Heart left ventricle (tissue), 13 donors: ENCODE data around the gene DCT.

Experiments
- CTCF ChIP-seq, 12 donors: fragments of 200-600 bp; sonication (generic) in 4 of 12; IDR thresholded peaks; one replicate each; pipeline versions ENCODE4 v1.5.0 to v1.8.0; 2018 to 2022; ENCODE audit warnings: antibody characterized with exemption in 12 of 12, mild to moderate bottlenecking in 5 of 12
- POLR2A ChIP-seq, 2 donors: fragments of 450-650 bp; IDR thresholded peaks; one replicate each; pipeline ENCODE4 v1.6.1; 2017; ENCODE audit warnings: antibody characterized with exemption in 2 of 2, mild to moderate bottlenecking in 2 of 2, moderate library complexity in 2 of 2
- donor health status: ischemic (EF 13 %, LVEDD 7.1; RV severe dilation, severe dysfunction).
- donor health status: DM: no; HTN: yes; CAD: no.
- donor health status: DM: no; HTN: no; CAD: no.
- donor health status: ischemic (EF 25% LVEDD 6.9; RV normal size, moderate dysfunction).
- donor health status: ischemic (EF 25% LVEDD 5.7; RV mildly dilated, moderate dysfunction).
- donor health status: ischemic (EF 35%, LVEDD 5.7; RV mildly dilated, moderate dysfunction).
- donor health status: nonischemic (EF 11% LVEDD 7.7; RV severe dilation, severe dysfunction).
- donor health status: DM: yes; HTN: yes; CAD: no.
- donor health status: PGD.
- donor health status: ischemic (EF 29% LVEDD 5.4; RV normal size, mild dysfunction).
- donor health status: nonischemic (EF 23%, LVEDD 6.1; RV moderate dilation, normal function).

GRCh38 chr13:94414708-94415107 lies 64.8 kb downstream of the DCT start:
- TF ChIP-seq POLR2A (IDR thresholded peaks at IDR 0.05) (no peak), CTCF (IDR thresholded peaks at IDR 0.05) (no peak)
